ENCODE data around the gene MRPL14. TPM values are rescaled to one million over a fixed set of nuclear protein-coding genes. Genes with fewer than 3 reads are reported as not detected.

Gene MRPL14
- polyA plus RNA-seq, 3 donors: 40.6 to 54.9 (median 44.4) TPM

DNA sequence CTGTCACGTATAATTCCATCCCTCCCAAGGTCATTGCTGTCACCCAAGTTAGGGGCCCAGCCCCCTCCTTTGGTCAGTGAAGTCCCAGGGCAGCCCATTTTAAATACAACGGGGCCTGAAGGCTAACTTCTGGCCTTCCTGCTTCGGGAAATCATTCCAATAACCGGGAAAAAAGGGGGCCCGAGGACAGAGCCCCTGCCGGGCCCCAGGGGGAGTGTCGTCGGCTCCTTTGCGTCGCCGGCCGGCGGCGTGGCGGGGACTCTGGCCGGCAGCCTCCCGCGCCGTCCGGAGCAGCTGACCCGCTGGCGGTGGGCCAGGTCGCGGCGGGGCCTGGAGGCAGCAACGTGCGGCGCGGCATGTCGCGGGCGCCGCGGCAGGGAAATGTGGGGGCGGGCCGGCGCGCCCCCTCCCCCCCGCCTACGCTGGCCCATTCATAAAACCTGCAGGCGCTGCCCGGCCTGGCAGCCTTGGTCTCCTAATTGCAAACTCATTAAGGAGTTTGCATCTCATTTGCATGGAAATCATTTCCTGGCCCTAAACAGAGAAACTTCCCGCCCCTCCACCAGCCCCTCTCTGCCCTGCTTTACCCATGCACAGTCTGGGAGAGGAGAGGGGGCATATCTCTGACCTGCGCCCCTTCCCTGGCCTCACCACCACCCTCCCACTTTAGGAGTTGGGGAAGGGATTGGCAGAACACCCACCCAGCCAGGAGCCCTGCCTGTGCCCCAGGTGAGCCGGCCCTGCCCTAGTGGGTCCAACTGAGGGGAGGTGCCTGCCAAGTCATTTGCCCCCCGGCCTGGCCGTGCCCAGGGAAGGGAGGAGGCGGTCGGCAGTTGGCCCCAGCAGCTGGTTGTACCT, 50.7 kb downstream of the MRPL14 start:
- DNase-seq (ENCODE audit: extremely low read depth in 1 of 11, low read depth in 9 of 11, low spot score in 4 of 11): peak in 1 of 11 donors; percentile 69

GRCh38 chr6:44075647-44076355, 51.5 kb downstream of the MRPL14 start:
- no peak for DNase-seq (ENCODE audit: extremely low read depth in 1 of 11, low read depth in 9 of 11, low spot score in 4 of 11)

GRCh38 chr6:44074813-44075646, 52.2 kb downstream of the MRPL14 start:
- no peak for DNase-seq (ENCODE audit: extremely low read depth in 1 of 11, low read depth in 9 of 11, low spot score in 4 of 11)

- DNase-seq (ENCODE audit: extremely low read depth in 1 of 11, low read depth in 9 of 11, low spot score in 4 of 11): peak in 9 of 11 donors; percentile 55 to 84 (median 78)
These were observed 52.8 kb downstream of the MRPL14 start for GRCh38 chr6:44074439-44074812.

DNA sequence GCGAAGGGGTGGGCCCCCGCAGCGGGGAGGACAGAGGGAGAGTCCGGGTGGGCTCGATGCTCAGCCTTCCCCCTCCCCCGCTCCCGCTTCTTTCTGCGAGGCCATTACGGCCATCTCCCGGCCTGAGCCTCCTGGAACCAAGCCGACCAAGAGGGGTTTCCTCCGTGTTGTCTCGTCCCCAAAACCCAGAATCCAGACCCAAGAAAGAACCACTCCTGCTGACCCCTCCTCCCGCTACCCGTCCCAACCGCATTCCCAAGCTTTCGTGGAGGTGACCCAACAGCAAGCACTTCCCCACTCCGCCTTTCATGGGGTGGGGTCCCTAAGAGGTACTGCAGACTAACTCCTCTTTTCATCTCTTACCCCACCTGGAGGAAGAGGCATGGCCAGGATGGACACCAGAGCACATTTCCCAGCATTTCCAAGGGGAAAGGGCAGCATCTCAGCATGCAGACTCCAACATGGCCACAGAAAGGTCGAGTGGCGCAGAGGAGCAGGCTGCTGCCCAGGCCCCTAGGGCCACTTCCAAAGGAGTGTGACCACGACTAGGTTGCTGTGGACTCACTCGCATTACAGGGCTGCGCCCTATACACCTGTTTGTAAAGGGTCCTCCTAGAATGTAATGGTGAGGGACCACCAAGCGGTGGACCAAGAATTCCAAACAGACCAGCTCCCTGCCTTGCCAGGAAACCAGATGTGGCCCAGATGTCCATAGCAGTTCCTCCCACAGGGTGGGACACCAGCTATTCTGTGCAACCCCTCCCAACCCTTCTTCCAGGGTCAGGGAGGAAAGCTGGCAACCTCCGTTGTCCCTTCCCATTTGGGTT, 53.4 kb downstream of the MRPL14 start:
- DNase-seq (ENCODE audit: extremely low read depth in 1 of 11, low read depth in 9 of 11, low spot score in 4 of 11): no peak

GRCh38 chr6:44072959-44073611, 54.2 kb downstream of the MRPL14 start:
- DNase-seq (ENCODE audit: extremely low read depth in 1 of 11, low read depth in 9 of 11, low spot score in 4 of 11): peak in 10 of 11 donors; percentile 73 to 92 (median 88)

- DNase-seq (ENCODE audit: extremely low read depth in 1 of 11, low read depth in 9 of 11, low spot score in 4 of 11): no peak
These were observed 54.7 kb downstream of the MRPL14 start for GRCh38 chr6:44072452-44072958.

- no peak for DNase-seq (ENCODE audit: extremely low read depth in 1 of 11, low read depth in 9 of 11, low spot score in 4 of 11)
These were observed 55.4 kb downstream of the MRPL14 start for GRCh38 chr6:44071670-44072451.

GRCh38 chr6:44068607-44069296, 58.5 kb downstream of the MRPL14 start:
- DNase-seq (ENCODE audit: extremely low read depth in 1 of 11, low read depth in 9 of 11, low spot score in 4 of 11): no peak

- no peak for DNase-seq (ENCODE audit: extremely low read depth in 1 of 11, low read depth in 9 of 11, low spot score in 4 of 11)
These were observed 59.8 kb downstream of the MRPL14 start for GRCh38 chr6:44067173-44068139.

GRCh38 chr6:44066394-44067172, 60.7 kb downstream of the MRPL14 start:
- no peak for DNase-seq (ENCODE audit: extremely low read depth in 1 of 11, low read depth in 9 of 11, low spot score in 4 of 11)

DNA sequence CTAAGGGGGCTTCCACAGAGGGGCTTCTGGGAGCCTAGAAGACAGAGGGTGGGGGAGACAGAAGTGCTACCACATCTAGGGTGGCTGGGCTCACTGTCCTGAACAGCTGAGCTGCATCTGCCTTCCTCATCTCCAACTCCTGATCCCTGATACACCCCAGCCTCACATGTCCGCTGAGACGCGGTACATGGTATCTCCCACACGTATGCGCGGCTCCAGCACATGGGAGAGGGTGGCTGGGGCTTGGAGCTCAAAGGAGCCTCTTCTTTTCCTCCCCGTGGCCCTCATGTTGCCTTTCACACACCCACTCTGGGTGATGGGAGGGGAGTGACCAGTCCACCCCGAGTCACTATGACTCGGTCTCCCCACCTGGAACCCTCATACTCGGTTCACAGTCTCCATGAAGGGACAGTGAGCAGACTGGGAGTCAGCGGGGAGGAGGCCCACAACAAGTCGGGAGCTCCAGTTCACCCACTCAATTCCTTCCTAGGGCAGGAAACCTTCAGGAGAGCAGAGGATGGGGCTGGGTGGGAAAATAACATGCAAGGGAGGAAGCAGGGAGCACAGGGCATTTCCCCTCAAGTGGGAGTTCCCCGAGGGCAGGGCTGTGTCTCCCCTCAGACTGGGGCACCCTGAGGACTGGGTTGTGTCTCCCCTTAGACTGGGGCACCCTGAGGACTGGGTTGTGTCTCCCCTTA, 61.7 kb downstream of the MRPL14 start:
- no peak for DNase-seq (ENCODE audit: extremely low read depth in 1 of 11, low read depth in 9 of 11, low spot score in 4 of 11)

DNA sequence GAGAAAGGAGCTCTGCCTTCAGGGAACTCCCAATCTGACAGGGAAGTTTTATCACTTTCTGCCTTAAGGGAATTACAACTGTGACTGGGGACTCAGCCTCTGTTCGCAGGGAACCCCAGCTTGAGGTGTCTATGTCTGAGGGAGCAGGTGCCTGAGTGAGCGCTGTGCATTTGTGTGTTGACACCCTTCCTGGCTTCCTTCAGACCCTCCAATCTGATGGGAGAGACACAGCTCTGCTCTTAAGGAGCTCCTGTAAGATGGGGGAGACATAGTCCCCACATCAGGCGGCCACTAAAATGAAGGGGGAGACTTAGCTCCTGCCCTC, 62.3 kb downstream of the MRPL14 start:
- DNase-seq (ENCODE audit: extremely low read depth in 1 of 11, low read depth in 9 of 11, low spot score in 4 of 11): no peak

All from renal cortex interstitium (tissue), 11 donors.